Measurements from ENCODE around the gene CEACAM19. TPM values are rescaled to one million over a fixed set of nuclear protein-coding genes. Genes with fewer than 3 reads are reported as not detected.

Gene CEACAM19
- total and polyA plus RNA-seq, 2 of the 8 experiments (the other 6 are each of a cell fraction or from before 2014, with no cell fraction given) = 3.1 to 3.4 TPM

GRCh38 chr19:44684892-44685863, 13.9 kb downstream of the CEACAM19 start:
- Histone ChIP-seq H3K4ac (replicated peaks; ENCODE audit: insufficient read length, low read depth, low read length) (no peak overlapping the region), H3K9ac (replicated peaks in 1 of 4; ENCODE audit: extremely low read depth in 1 of 4, low read depth in 3 of 4, low read length in 3 of 4) (no peak overlapping the region), H2BK15ac (ENCODE audit: low read length) (0 out of 2 replicates have a peak overlapping the region, but pooled peaks have one; percentile 9), H3K27ac (ENCODE audit: low read depth, low read length) (no peak overlapping the region), H2AK5ac (ENCODE audit: low read depth, low read length) (no peak overlapping the region), H3K4me3 (ENCODE audit: extremely low read depth in 1 of 4, insufficient read depth in 2 of 4, low read depth in 3 of 4, low read length in 4 of 4) (no peak overlapping the region), H4K20me1 (replicated peaks in 1 of 2; ENCODE audit: control insufficient read depth in 1 of 2, insufficient read depth in 2 of 2, low read length in 2 of 2) (no peaks in the 10 kb centered on the region), H3K9me3 (ENCODE audit: insufficient read depth in 2 of 2, low read depth in 1 of 2, low read length in 1 of 2) (no peaks in the 10 kb centered on the region), H3K18ac (ENCODE audit: extremely low read depth, low read length) (no peak overlapping the region), H3K14ac (ENCODE audit: insufficient read length) (no peak overlapping the region), H3K79me1 (ENCODE audit: low read depth, low read length) (no peaks in the 10 kb centered on the region), H3K79me2 (ENCODE audit: control insufficient read depth in 1 of 2, insufficient read depth in 2 of 2, low read length in 2 of 2) (no peaks in the 10 kb centered on the region), H3K36me3 (ENCODE audit: control insufficient read depth in 2 of 4, insufficient read depth in 4 of 4, low read length in 3 of 4) (no peaks in the 10 kb centered on the region), H3K4me1 (replicated peaks in 1 of 4; ENCODE audit: control insufficient read depth in 3 of 4, insufficient read depth in 4 of 4, low read length in 3 of 4) (peaks cover 0 to 6% (median 2%) of the 10 kb centered on the region in 4 experiments; a peak in 4 of 7 replicates), H2BK120ac (replicated peaks; ENCODE audit: low read depth, low read length) (no peak overlapping the region), H3K56ac (replicated peaks; ENCODE audit: insufficient read length, low read depth, low read length) (no peak overlapping the region), H2BK20ac (ENCODE audit: low read length) (peak overlapping the region; percentile 66), H4K91ac (replicated peaks; ENCODE audit: insufficient read length, low read length) (peak overlapping the region; percentile 8), H4K5ac (ENCODE audit: insufficient read length, low read depth, low read length) (no peak overlapping the region), H3K23me2 (ENCODE audit: low read depth, low read length) (no peaks in the 10 kb centered on the region; the same call in 1 of the 2 replicates), H4K8ac (ENCODE audit: extremely low read depth, insufficient read depth, low read length) (no peak overlapping the region), H3K4me2 (ENCODE audit: insufficient read depth in 1 of 2, low read depth in 2 of 2, low read length in 2 of 2) (no peak overlapping the region), H2BK5ac (ENCODE audit: low read depth, low read length) (no peak overlapping the region; the same call in 1 of the 2 replicates), H3K27me3 (replicated peaks in 1 of 4; ENCODE audit: control insufficient read depth in 3 of 4, extremely low read depth in 1 of 4, insufficient read depth in 3 of 4, low read length in 3 of 4) (no peaks in the 10 kb centered on the region), H2AFZ (ENCODE audit: low read length) (no peak overlapping the region), H3K23ac (ENCODE audit: insufficient read length) (no peak overlapping the region), H2BK12ac (ENCODE audit: low read depth, low read length) (peak overlapping the region; percentile 96; the same call in 1 of the 2 replicates)
- CTCF ChIA-PET (ENCODE audit: partially characterized antibody) = interaction anchor here (0.6 to 1.3 kb wide), 8 partner anchors 9 to 114 kb away, joined by 3 to 6 read pairs (median 3); no protein-coding TSS in a partner anchor
- WGBS, 2 experiments (ENCODE audit: extremely low coverage in 1 of 2, insufficient coverage in 1 of 2, insufficient read length in 1 of 2, insufficient replicate concordance in 2 of 2, low coverage in 1 of 2, low lambda C conversion rate in 2 of 2, missing lambda C conversion rate in 1 of 2) = 83% methylated on average over 23 of the region's 25 CpGs; no CpG with 5 or more reads in 1 of the 2 experiments
- FAIRE-seq = no peak
- POLR2A ChIA-PET (ENCODE audit: partially characterized antibody) = no interaction called here
- DNase-seq (ENCODE audit: low read depth in 1 of 2, low spot score in 2 of 2) = no peak
- no peak for TF ChIP-seq NANOG (IDR thresholded peaks at IDR 0.05; ENCODE audit: insufficient read depth, low read depth, low read length, poor library complexity, severe bottlenecking)
- no peak for TF ChIP-seq KDM5A (IDR thresholded peaks at IDR 0.05; ENCODE audit: low read length)
- TF ChIP-seq KDM1A (IDR thresholded peaks at IDR 0.05; ENCODE audit: borderline replicate concordance, low read length) = peak; percentile 88
- peak; percentile 40 for TF ChIP-seq MAX (IDR thresholded peaks at IDR 0.05)
- no peak for TF ChIP-seq ZNF274 (IDR thresholded peaks at IDR 0.05; ENCODE audit: borderline replicate concordance, extremely low read depth, low read length)
- TF ChIP-seq TAF7 (optimal IDR thresholded peaks at IDR 0.05; ENCODE audit: borderline replicate concordance, low read depth, low read length) = no peak
